Right cardiac atrium (tissue), 5 donors: ENCODE measurements around the gene PGP. TPM values are rescaled to one million over a fixed set of nuclear protein-coding genes. Genes with fewer than 3 reads are reported as not detected.

ENCODE experiments used
- ATAC-seq, 2 donors: fragments of 200-7000 bp; cut with Tn5 transposase; one replicate each; pipeline versions ENCODE4 v1.8.0 to v1.9.1; 2020; ENCODE audit warnings: moderate library complexity in 2 of 2, mild to moderate bottlenecking in 1 of 2
- DNase-seq, 3 donors: peaks; one replicate each; pipeline ENCODE4 v3.0.0-alpha.2; 2020
- H3K27ac ChIP-seq: one replicate; pipeline ENCODE4 v1.5.1; 2013; ENCODE audit warnings: mild to moderate bottlenecking, low read length, control low read depth, moderate library complexity
- H3K27me3 ChIP-seq: one replicate; pipeline ENCODE4 v1.6.1; 2013; ENCODE audit not compliant: control insufficient read depth, insufficient read depth
- H3K4me1 ChIP-seq: one replicate; pipeline ENCODE4 v1.6.1; 2013; ENCODE audit warnings: low read length; ENCODE audit not compliant: control insufficient read depth, insufficient read depth
- H3K4me3 ChIP-seq: one replicate; pipeline ENCODE4 v1.5.1; 2013; ENCODE audit warnings: low read length, control low read depth
- H3K9me3 ChIP-seq: one replicate; pipeline ENCODE4 v1.6.1; 2013; ENCODE audit warnings: low read length; ENCODE audit not compliant: control insufficient read depth
- whole genome bisulfite sequencing: extraction: QIAGEN DNeasy Blood & Tissue Kit; methylation state at CpG from one replicate; pipeline ENCODE4 v1.1.7; 2013; 5-methylcytosine and 5-hydroxymethylcytosine counted together
- intact Hi-C, 4 donors: fragments of 100-400 bp; cut with DNase I; formaldehyde crosslinking; loops; one replicate each; pipeline versions ENCODE4 v1.11.0 to v1.14.0; 2022 to 2023
- polyA plus RNA-seq: library from polyadenylated mRNA; stranded (reverse); fragments of 200-250 nt; gene quantifications from one replicate; pipeline ENCODE4 v1.2.3, GENCODE V29; 2013
- total RNA-seq, 4 donors: library from RNA; stranded (reverse); fragmentation: NEBNext Ultra II Directional; extraction: Animal tissue kit (Norgen Biotek cat#: 25700); gene quantifications; one replicate each; pipeline ENCODE4 v1.2.1, GENCODE V29; 2021
- donor health status: healthy with polysubstance abuse.
- donor health status: DM: no; HTN: yes; CAD: no.
- donor health status: DM: no; HTN: no; CAD: no.
- donor health status: DM: no; HTN: yes; CAD: no; lungs with severe emphysema.
- donor health status: DM: yes; HTN: yes; CAD: no.

The PGP gene
- total and polyA plus RNA-seq, 5 donors = 19.3 to 24.8 (median 21.5) TPM

DNA sequence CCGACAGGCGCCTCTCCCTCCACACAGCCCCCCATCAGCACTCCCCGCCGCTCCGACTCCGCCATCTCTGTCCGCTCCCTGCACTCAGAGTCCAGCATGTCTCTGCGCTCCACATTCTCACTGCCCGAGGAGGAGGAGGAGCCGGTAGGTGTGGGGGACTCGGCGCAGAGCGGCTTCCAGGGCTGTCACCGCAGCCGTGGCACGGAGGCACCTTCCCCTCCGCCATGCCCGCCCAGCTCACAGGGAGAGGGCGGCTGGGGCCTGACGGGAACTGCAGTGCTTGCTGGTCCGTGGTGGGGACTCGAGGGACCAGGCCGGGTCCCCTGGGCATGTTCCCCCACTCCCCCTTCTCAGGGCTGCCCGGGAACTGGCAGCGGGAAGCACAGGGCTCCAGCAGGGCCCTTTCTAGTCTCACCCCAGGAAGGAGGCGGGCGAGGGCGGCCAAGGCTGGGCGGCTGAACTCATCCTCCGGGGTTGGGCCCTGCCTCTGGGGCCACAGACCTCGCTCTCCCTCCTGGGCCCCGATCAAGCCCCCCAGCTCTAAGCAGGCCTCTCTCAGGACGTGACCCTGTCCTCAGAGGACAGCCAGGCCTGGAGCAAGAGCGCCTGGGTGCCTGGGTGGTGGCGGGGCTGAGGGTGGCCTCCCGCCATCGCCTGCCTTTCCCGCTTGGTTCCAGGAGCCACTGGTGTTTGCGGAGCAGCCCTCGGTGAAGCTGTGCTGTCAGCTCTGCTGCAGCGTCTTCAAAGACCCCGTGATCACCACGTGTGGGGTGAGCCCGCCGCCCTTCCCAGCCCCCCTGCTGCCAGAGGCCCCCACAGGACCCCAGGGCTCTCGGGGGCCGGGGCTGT, 43.8 kb downstream of the PGP start:
- WGBS = 84% methylated on average over 47 of the region's 47 CpGs
- DNase-seq (no peak), ATAC-seq (no peak)
- intact Hi-C loops = no loop called here
- no peak overlapping the region for H3K27ac ChIP-seq
- no peaks in the 10 kb centered on the region for H3K27me3 ChIP-seq
- H3K9me3 ChIP-seq = no peaks in the 10 kb centered on the region
- H3K4me3 ChIP-seq = no peak overlapping the region
- no peaks in the 10 kb centered on the region for H3K4me1 ChIP-seq

DNA sequence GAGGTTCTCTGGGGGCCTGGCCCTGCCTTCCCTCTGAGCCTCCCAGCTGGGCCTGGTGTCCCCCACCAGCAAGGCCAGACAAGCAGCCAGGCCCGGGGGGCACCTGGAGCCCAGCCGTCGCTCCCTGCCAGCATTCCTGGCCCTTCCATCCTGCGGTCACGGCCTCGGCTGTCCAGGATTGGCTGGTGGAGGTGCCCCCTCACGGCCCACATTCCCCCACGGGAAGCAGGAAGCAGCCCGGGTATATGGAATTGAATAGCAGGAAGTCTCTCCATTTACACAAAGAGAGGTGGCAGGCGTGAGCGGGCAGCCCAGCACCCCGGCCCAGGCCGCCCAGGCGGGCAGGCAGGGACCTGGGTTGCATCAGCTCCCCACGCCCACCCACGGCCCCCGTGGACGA, 44.6 kb downstream of the PGP start:
- intact Hi-C loops = no loop called here
- Histone ChIP-seq H3K9me3 (no peaks in the 10 kb centered on the region), H3K4me3 (no peak overlapping the region), H3K27me3 (no peaks in the 10 kb centered on the region), H3K27ac (no peak overlapping the region), H3K4me1 (no peaks in the 10 kb centered on the region)
- peak; percentile 23 to 37 for ATAC-seq
- WGBS = 75% methylated on average over 18 of the region's 18 CpGs
- no peak for DNase-seq

DNA sequence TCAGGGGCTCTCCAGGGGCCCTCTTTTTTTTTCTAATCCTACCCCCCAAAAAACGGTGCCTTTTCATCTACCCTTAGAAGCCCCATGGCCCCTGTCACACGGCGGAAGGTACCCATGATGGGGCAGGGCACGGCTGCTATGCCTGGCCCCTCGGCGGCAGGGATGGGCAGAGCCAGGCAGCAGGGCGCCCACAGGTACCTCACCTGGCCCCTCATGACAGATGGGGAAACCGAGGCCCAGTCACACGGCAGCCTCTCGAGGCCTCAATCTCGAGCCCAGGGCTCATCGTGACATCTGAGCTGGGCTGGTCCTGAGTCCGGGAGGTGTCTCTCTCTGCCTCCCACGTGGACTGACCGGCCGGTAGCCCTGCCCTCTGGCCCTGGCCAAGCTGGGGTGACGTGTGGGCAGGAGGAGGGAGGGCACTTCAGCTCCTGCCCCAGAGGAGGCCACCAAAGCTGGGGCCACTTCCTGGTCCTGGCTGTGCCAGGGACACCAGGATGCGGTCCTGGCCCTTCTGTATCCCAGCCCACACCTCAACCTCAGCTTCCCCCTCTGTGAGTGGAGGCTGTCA, 47.5 kb downstream of the PGP start:
- Histone ChIP-seq H3K4me1 (no peaks in the 10 kb centered on the region), H3K27ac (no peak overlapping the region), H3K4me3 (no peak overlapping the region), H3K9me3 (no peaks in the 10 kb centered on the region), H3K27me3 (no peaks in the 10 kb centered on the region)
- ATAC-seq (no peak), DNase-seq (no peak)
- intact Hi-C loops = no loop called here
- 92% methylated on average over 18 of the region's 18 CpGs for WGBS

DNA sequence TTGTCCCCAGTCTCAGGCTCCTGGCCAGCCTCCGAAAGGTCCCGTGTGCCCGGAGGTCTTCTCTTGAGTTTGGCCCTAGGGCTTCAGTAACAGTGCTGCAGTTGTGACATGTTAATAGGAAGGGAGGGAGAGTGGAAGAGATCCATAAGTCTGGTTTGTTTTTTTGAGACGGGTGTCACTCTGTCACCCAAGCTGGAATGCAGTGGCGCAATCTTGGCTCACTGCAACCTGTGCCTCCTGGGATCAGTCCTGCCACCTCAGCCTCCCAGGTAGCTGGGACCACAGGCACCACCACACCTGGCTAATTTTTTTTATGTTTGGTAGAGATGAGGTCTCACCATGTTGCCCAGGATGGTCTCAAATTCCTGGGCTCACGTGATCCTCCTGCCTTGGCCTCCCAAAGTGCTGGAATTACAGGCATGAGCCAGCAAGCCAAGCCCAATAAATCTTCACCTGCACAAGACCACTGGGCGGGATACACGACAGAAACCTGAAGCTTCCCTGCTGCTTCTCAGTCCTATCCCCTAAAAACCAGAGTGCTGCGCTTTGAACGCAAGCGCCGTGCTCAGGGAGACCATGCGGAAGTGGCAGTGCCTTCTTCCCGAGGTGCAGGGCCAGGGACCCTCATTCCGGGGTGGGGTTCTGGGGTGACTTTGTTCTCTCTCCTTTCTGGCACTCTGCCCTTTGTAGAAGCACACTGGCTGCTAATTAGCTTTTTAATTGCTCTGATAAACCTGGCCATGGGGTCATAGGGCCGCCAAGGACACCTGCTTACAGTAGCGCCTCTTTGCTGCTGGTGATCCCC, 48.2 kb downstream of the PGP start:
- H3K4me1 ChIP-seq = no peaks in the 10 kb centered on the region
- WGBS = 92% methylated on average over 17 of the region's 17 CpGs
- no peak overlapping the region for H3K27ac ChIP-seq
- no peaks in the 10 kb centered on the region for H3K27me3 ChIP-seq
- ATAC-seq (no peak), DNase-seq (no peak)
- H3K4me3 ChIP-seq = no peak overlapping the region
- intact Hi-C loops = no loop called here
- H3K9me3 ChIP-seq = no peaks in the 10 kb centered on the region

DNA sequence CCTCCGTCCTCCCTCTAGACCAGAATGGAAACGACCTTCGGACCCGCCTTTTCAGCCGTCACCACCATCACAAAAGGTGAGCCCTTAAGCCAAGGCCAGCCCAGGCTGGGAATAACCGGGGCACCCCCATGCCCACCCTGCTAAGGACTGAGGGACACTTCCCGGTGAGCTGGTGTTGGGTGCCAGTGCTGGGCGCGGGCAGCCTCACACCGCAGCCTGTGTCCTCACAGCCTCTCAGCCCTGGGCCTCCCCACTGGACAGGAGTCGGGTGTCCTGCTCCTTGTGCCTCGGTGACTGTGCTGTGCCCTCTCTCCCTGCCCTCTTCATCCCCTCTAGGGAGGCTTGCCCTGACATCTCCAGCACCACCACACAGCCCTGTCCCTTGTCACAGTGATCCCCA, 48.8 kb downstream of the PGP start:
- no peak for DNase-seq
- ATAC-seq = no peak
- intact Hi-C loops = no loop called here
- no peak overlapping the region for H3K27ac ChIP-seq
- WGBS = 93% methylated on average over 12 of the region's 12 CpGs
- no peaks in the 10 kb centered on the region for H3K4me1 ChIP-seq
- H3K9me3 ChIP-seq = no peaks in the 10 kb centered on the region
- H3K4me3 ChIP-seq = no peak overlapping the region
- H3K27me3 ChIP-seq = no peaks in the 10 kb centered on the region

DNA sequence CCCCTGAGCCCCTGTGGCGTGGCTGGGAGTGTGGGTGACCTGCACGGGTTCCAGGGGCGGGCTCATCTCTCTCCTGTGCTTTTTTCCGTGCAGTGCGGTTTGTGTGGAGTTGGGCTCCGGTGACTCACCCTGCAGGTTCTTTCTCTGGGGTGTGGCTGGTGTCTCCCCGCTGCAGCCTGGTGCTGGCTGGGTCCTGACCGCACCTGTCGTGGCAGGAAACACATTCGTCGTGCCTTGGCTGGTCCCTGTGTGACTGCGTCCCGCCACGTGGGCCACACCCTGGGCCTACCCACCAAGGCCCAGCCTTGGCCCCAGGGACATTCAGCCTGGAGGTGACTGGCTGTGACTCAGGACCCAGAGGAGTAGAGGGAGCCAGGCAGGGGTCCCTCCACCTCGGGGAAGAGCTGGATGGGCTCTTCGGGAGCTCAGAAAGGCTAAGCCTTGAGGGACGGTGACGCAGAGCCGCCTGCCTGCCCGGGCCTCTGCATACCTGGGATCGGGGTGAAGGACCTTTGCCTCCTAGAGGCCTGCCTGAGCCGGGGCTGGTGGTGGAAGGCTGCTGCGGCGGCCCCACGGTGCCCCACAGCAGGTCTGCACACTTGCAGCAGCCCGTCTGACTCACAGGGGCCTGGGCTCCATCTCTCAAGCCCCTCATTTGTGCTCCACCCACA, 51.3 kb downstream of the PGP start:
- ATAC-seq (no peak), DNase-seq (no peak)
- intact Hi-C loops = no loop called here
- Histone ChIP-seq H3K27ac (no peak overlapping the region), H3K4me1 (peaks cover 2% of the 10 kb centered on the region), H3K4me3 (no peak overlapping the region), H3K9me3 (no peaks in the 10 kb centered on the region), H3K27me3 (no peaks in the 10 kb centered on the region)
- 96% methylated on average over 26 of the region's 26 CpGs for WGBS

DNA sequence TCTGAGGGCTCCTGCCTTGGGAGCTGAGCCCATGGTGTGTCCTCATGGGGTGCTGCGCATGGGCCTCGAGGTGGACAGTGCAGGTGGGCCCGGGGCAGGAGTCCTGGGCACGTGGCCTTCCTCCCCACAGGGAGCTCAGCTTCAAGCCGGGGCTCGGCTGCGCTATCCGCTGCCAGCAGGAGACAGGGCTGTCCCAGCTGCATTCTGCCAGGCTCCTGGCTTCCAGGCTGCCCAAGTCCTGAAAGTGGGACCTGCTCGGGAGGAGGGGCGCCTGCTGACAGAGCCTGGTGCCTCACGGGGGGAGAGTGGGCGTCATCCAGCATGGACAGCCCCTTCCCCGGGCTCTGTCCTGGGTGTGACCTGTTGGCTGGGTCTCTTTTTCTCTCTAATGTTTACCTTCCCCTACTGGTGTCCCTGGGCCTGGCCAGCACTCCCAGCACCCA, 51.9 kb downstream of the PGP start:
- Histone ChIP-seq H3K27ac (no peak overlapping the region), H3K9me3 (no peaks in the 10 kb centered on the region), H3K4me1 (peaks cover 2% of the 10 kb centered on the region), H3K27me3 (no peaks in the 10 kb centered on the region), H3K4me3 (no peak overlapping the region)
- WGBS = 90% methylated on average over 13 of the region's 13 CpGs
- DNase-seq (peak in 1 of 3 donors; percentile 15), ATAC-seq (no peak)
- intact Hi-C loops = no loop called here

DNA sequence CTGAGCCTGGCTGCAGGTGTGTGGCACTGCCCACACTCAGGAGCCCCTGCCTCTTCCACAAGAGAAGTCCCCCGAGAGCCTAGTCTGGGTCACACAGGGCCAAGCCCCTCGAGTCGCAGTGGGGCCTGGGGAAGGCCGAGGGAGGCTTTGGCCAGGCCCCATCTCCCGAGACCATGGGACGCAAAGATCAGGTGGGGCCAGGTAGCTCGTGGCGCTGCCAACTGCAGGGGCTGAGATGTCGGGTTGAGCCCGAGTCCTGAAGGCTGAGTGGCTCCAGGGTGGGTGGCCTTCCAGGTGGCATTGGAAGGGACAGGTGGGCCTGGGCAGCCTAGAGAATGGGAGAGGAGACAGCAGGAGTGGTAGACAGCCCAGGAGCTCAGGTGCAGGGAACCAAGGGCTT, 52.7 kb downstream of the PGP start:
- intact Hi-C loops = no loop called here
- ATAC-seq (no peak), DNase-seq (peak in 1 of 3 donors; percentile 23)
- Histone ChIP-seq H3K4me1 (peaks cover 2% of the 10 kb centered on the region), H3K4me3 (no peak overlapping the region), H3K9me3 (no peaks in the 10 kb centered on the region), H3K27me3 (no peaks in the 10 kb centered on the region), H3K27ac (no peak overlapping the region)
- WGBS = 93% methylated on average over 10 of the region's 10 CpGs

Other genes starting within 250 kb of the PGP start
- gene RNF151, start 248.0 kb downstream of the PGP start, total RNA-seq = not detected
- not detected for gene RNF151, start 248.0 kb downstream of the PGP start, polyA plus RNA-seq
- 10 to 100 TPM; 19.0 to 22.8 (median 19.7) TPM for gene TBL3, start 242.8 kb downstream of the PGP start, total RNA-seq
- gene TBL3, start 242.8 kb downstream of the PGP start, polyA plus RNA-seq = 39.6 TPM
- gene NOXO1, start 233.4 kb downstream of the PGP start, total RNA-seq = not detected
- 0.29 TPM for gene NOXO1, start 233.4 kb downstream of the PGP start, polyA plus RNA-seq
- gene GFER, start 230.6 kb downstream of the PGP start, total RNA-seq = 10 to 100 TPM; 19.6 to 25.7 (median 22.2) TPM
- 31.7 TPM for gene GFER, start 230.6 kb downstream of the PGP start, polyA plus RNA-seq
- 1 to 10 TPM in 1 of 4 donors, under 1 TPM in 3; 0.57 to 1.0 (median 0.68) TPM for gene SYNGR3, start 224.9 kb downstream of the PGP start, total RNA-seq
- 1.4 TPM for gene SYNGR3, start 224.9 kb downstream of the PGP start, polyA plus RNA-seq
- gene ZNF598, start 205.0 kb downstream of the PGP start, total RNA-seq = 10 to 100 TPM; 16.8 to 20.5 (median 17.5) TPM
- 14.0 TPM for gene ZNF598, start 205.0 kb downstream of the PGP start, polyA plus RNA-seq
- not detected for gene NPW, start 195.1 kb downstream of the PGP start, total RNA-seq
- not detected for gene NPW, start 195.1 kb downstream of the PGP start, polyA plus RNA-seq
- gene NHERF2, start 187.9 kb downstream of the PGP start, total RNA-seq = 100 to 1,000 TPM; 131 to 257 (median 158) TPM
- 228 TPM for gene NHERF2, start 187.9 kb downstream of the PGP start, polyA plus RNA-seq
- gene NTHL1, start 167.0 kb downstream of the PGP start, total RNA-seq = 10 to 100 TPM in 3 of 4 donors, 1 to 10 TPM in 1; 4.3 to 14.0 (median 12.5) TPM
- gene NTHL1, start 167.0 kb downstream of the PGP start, polyA plus RNA-seq = 21.3 TPM
- gene TSC2, start 166.9 kb downstream of the PGP start, total RNA-seq = 10 to 100 TPM; 67.3 to 72.4 (median 69.4) TPM
- gene TSC2, start 166.9 kb downstream of the PGP start, polyA plus RNA-seq = 34.7 TPM
- 100 to 1,000 TPM in 2 of 4 donors, 10 to 100 TPM in 2; 95.9 to 111 (median 99.1) TPM for gene PKD1, start 78.9 kb downstream of the PGP start, total RNA-seq
- 98.4 TPM for gene PKD1, start 78.9 kb downstream of the PGP start, polyA plus RNA-seq
- gene RAB26, start 66.2 kb downstream of the PGP start, total RNA-seq = under 1 TPM in 3 of 4 donors, not detected in 1; 0.24 to 0.89 (median 0.88) TPM
- gene RAB26, start 66.2 kb downstream of the PGP start, polyA plus RNA-seq = 0.95 TPM
- gene TRAF7, start 59.1 kb downstream of the PGP start, total RNA-seq = 10 to 100 TPM; 26.1 to 39.2 (median 33.0) TPM
- gene TRAF7, start 59.1 kb downstream of the PGP start, polyA plus RNA-seq = 17.7 TPM
- gene CASKIN1, start 18.2 kb downstream of the PGP start, total RNA-seq = 10 to 100 TPM in 3 of 4 donors, 1 to 10 TPM in 1; 9.3 to 26.5 (median 12.3) TPM
- 9.7 TPM for gene CASKIN1, start 18.2 kb downstream of the PGP start, polyA plus RNA-seq
- 10 to 100 TPM; 24.2 to 29.3 (median 27.0) TPM for gene MLST8, start 9.4 kb downstream of the PGP start, total RNA-seq
- 33.3 TPM for gene MLST8, start 9.4 kb downstream of the PGP start, polyA plus RNA-seq
- gene BRICD5, start 4.0 kb downstream of the PGP start, total RNA-seq = 10 to 100 TPM in 1 of 4 donors, 1 to 10 TPM in 3; 6.8 to 11.0 (median 7.9) TPM
- 3.4 TPM for gene BRICD5, start 4.0 kb downstream of the PGP start, polyA plus RNA-seq
- gene E4F1, start 8.8 kb upstream of the PGP start, total RNA-seq = 10 to 100 TPM; 11.8 to 16.1 (median 14.2) TPM
- gene E4F1, start 8.8 kb upstream of the PGP start, polyA plus RNA-seq = 13.7 TPM
- under 1 TPM; 0.17 to 0.43 (median 0.33) TPM for gene DNASE1L2, start 21.6 kb upstream of the PGP start, total RNA-seq
- gene DNASE1L2, start 21.6 kb upstream of the PGP start, polyA plus RNA-seq = 0.48 TPM
- gene ECI1, start 36.7 kb upstream of the PGP start, total RNA-seq = 100 to 1,000 TPM; 110 to 145 (median 121) TPM
- 166 TPM for gene ECI1, start 36.7 kb upstream of the PGP start, polyA plus RNA-seq
- gene RNPS1, start 53.3 kb upstream of the PGP start, total RNA-seq = 100 to 1,000 TPM; 103 to 114 (median 110) TPM
- 105 TPM for gene RNPS1, start 53.3 kb upstream of the PGP start, polyA plus RNA-seq
- gene ABCA3, start 125.9 kb upstream of the PGP start, total RNA-seq = 10 to 100 TPM in 1 of 4 donors, 1 to 10 TPM in 3; 7.7 to 11.3 (median 8.5) TPM
- gene ABCA3, start 125.9 kb upstream of the PGP start, polyA plus RNA-seq = 6.9 TPM
- 1 to 10 TPM in 3 of 4 donors, under 1 TPM in 1; 0.78 to 1.9 (median 1.5) TPM for gene CCNF, start 214.6 kb upstream of the PGP start, total RNA-seq
- gene CCNF, start 214.6 kb upstream of the PGP start, polyA plus RNA-seq = 0.70 TPM
- 1 to 10 TPM in 2 of 4 donors, under 1 TPM in 2; 0.58 to 2.2 (median 1.2) TPM for gene TEDC2, start 245.3 kb upstream of the PGP start, total RNA-seq
- 1.5 TPM for gene TEDC2, start 245.3 kb upstream of the PGP start, polyA plus RNA-seq